ENCODE data around the gene LYSET. TPM values are rescaled to one million over a fixed set of nuclear protein-coding genes. Genes with fewer than 3 reads are reported as not detected.
"Not testable (repeated sequence)": the region's sequence is repeated elsewhere in the genome, so short reads cannot be mapped to it uniquely, and the experiment has no call there.

The LYSET gene
- total and polyA plus RNA-seq, 9 of the 15 experiments (the other 6 are each of a cell fraction or from before 2014, with no cell fraction given), result 7.6 to 36.6 (median 15.9) TPM

DNA sequence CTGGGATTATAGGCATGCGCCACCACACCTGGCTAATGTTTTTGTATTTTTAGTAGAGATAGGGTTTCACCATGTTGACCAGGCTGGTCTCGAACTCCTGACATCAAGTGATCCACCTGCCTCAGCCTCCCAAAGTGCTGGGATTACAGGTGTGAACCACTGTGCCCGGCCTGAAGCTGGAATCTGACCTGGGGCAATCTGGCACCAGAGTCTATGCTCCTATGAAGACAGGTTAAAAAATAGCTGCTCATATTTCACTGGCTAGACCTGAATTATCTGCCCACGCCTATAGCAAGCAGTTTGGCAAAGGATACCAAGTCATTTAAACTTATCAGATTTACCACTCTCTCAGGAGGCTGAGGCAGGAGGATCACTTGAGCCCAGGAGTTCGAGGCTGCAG is 10.4 kb upstream of the LYSET start:
- POLR2A ChIA-PET; H3K9ac ChIP-seq (ENCODE audit: insufficient read depth in 1 of 2, low read depth in 2 of 2, low read length in 2 of 2); DNase-seq (ENCODE audit: extremely low read depth in 1 of 4, low spot score in 3 of 4); H3K9me1 ChIP-seq (ENCODE audit: control insufficient read depth, insufficient read depth, low read length); CTCF ChIA-PET (ENCODE audit: low intra/inter-chr PET ratio); H3K4me1 ChIP-seq (replicated peaks in 1 of 2; ENCODE audit: control insufficient read depth in 2 of 2, insufficient read depth in 2 of 2, low read length in 2 of 2); intact Hi-C loops (cut with micrococcal nuclease); H3K9me3 ChIP-seq (replicated peaks; ENCODE audit: control insufficient read depth, insufficient read depth, low read depth, low read length); H3K36me3 ChIP-seq (ENCODE audit: control insufficient read depth, insufficient read depth, low read length); H3K79me2 ChIP-seq (ENCODE audit: control insufficient read depth, insufficient read depth, low read length); H3K4me2 ChIP-seq (ENCODE audit: insufficient read depth, low read length); H2AFZ ChIP-seq (ENCODE audit: low read depth, low read length); H3K27me3 ChIP-seq (ENCODE audit: control insufficient read depth in 2 of 2, insufficient read depth in 2 of 2, low read length in 2 of 2); in situ Hi-C loops (cut with MboI); FAIRE-seq; ATAC-seq; H3K27ac ChIP-seq (ENCODE audit: extremely low read depth, low read depth, low read length); H3K4me3 ChIP-seq; BruUV-seq (replicated peaks); H4K20me1 ChIP-seq (replicated peaks; ENCODE audit: control insufficient read depth, insufficient read depth, low read length): not testable (repeated sequence)
- 15% methylated on average over 2 of the region's 5 CpGs for WGBS (ENCODE audit: insufficient coverage, low coverage, missing lambda C conversion rate)

DNA sequence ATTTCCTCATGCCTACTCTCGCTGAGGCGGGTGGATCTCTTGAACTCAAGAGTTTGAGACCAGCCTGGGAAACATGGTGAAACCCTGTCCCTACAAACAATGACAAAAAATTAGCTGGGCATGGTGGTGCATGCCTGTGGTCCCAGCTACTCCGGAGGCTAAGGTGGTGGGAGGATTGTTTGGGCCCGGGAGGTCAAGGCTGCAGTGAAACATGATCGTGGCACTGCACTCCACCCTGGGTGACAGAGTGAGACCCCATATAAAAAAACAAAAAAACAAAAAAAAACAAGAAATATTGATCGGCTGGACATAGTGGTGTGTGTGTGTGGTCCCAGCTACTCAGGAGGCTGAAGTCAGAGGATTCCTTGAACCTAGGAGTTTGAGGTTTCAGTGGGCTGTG is 9.6 kb upstream of the LYSET start:
- BruUV-seq (replicated peaks), result no TSS peak
- Histone ChIP-seq H3K4me3 (no peak overlapping the region), H3K9me3 (replicated peaks; ENCODE audit: control insufficient read depth, insufficient read depth, low read depth, low read length) (no peaks in the 10 kb centered on the region), H3K36me3 (ENCODE audit: control insufficient read depth, insufficient read depth, low read length) (no peaks in the 10 kb centered on the region), H3K9ac (ENCODE audit: insufficient read depth in 1 of 2, low read depth in 2 of 2, low read length in 2 of 2) (no peak overlapping the region), H3K27me3 (ENCODE audit: control insufficient read depth in 2 of 2, insufficient read depth in 2 of 2, low read length in 2 of 2) (no peaks in the 10 kb centered on the region), H3K27ac (ENCODE audit: extremely low read depth, low read depth, low read length) (no peak overlapping the region), H3K4me1 (replicated peaks in 1 of 2; ENCODE audit: control insufficient read depth in 2 of 2, insufficient read depth in 2 of 2, low read length in 2 of 2) (peaks cover 0 to 3% of the 10 kb centered on the region in 2 experiments; a peak in 3 of 5 replicates), H3K9me1 (ENCODE audit: control insufficient read depth, insufficient read depth, low read length) (no peaks in the 10 kb centered on the region), H3K79me2 (ENCODE audit: control insufficient read depth, insufficient read depth, low read length) (no peaks in the 10 kb centered on the region), H4K20me1 (replicated peaks; ENCODE audit: control insufficient read depth, insufficient read depth, low read length) (no peaks in the 10 kb centered on the region), H2AFZ (ENCODE audit: low read depth, low read length) (no peak overlapping the region), H3K4me2 (ENCODE audit: insufficient read depth, low read length) (no peak overlapping the region)
- 27% methylated on average over 4 of the region's 6 CpGs for WGBS (ENCODE audit: insufficient coverage, low coverage, missing lambda C conversion rate)
- in situ Hi-C loops (cut with MboI), result no loop called here
- no peak for FAIRE-seq
- POLR2A ChIA-PET, result interaction anchor here (0.5 kb wide), 1 partner anchor 9 kb away, joined by 3 read pairs; no protein-coding TSS in a partner anchor
- DNase-seq (ENCODE audit: extremely low read depth in 1 of 4, low spot score in 3 of 4), result no peak
- CTCF ChIA-PET (ENCODE audit: low intra/inter-chr PET ratio), result no interaction called here
- no peak for ATAC-seq
- intact Hi-C loops (cut with micrococcal nuclease), result no loop called here
- no peak for TF ChIP-seq USF2 (CRISPR knock-in tag; IDR thresholded peaks at IDR 0.05)
- no peak for TF ChIP-seq MAX (CRISPR knock-in tag; IDR thresholded peaks at IDR 0.05)
- no peak for TF ChIP-seq TEAD4 (IDR thresholded peaks at IDR 0.05; ENCODE audit: low read length)
- no peak for TF ChIP-seq TEAD4 (CRISPR knock-in tag; IDR thresholded peaks at IDR 0.05; ENCODE audit: borderline replicate concordance)
- TF ChIP-seq RAD51 (IDR thresholded peaks at IDR 0.05; ENCODE audit: borderline replicate concordance, low read depth), result no peak
- TF ChIP-seq ID3 (CRISPR knock-in tag; IDR thresholded peaks at IDR 0.05), result no peak
- TF ChIP-seq ID3 (tag; IDR thresholded peaks at IDR 0.05), result no peak
- TF ChIP-seq PRDM10 (IDR thresholded peaks at IDR 0.05; ENCODE audit: partially characterized antibody), result no peak
- no peak for TF ChIP-seq BRD9 (IDR thresholded peaks at IDR 0.05; ENCODE audit: low read depth, partially characterized antibody)

All from K562 (cell line).